Neuron (in vitro differentiated cells): ENCODE results near the gene ZMYND12.

ENCODE experiments used
- H2AFZ ChIP-seq: one replicate; pipeline ENCODE4 v1.6.1; 2013; ENCODE audit warnings: low read depth, mild to moderate bottlenecking, inconsistent platforms, low read length, moderate library complexity
- H3K27me3 ChIP-seq: one replicate; pipeline ENCODE4 v1.6.1; 2013; ENCODE audit warnings: low read length; ENCODE audit not compliant: insufficient read depth
- H3K36me3 ChIP-seq: one replicate; pipeline ENCODE4 v1.6.1; 2013; ENCODE audit warnings: low read length; ENCODE audit not compliant: insufficient read depth
- H3K4me1 ChIP-seq: one replicate; pipeline ENCODE4 v1.6.1; 2013; ENCODE audit warnings: low read length; ENCODE audit not compliant: insufficient read depth
- H3K4me3 ChIP-seq: 2 replicates; pipeline ENCODE4 v1.5.1; 2013; ENCODE audit warnings: mild to moderate bottlenecking, low read length, moderate library complexity
- H3K9me3 ChIP-seq: one replicate; pipeline ENCODE4 v1.6.1; 2013; ENCODE audit warnings: low read length

The ZMYND12 gene

GRCh38 chr1:42463921-42464320 is 8.1 kb upstream of the ZMYND12 start:
- H3K27me3 ChIP-seq, result no peaks in the 10 kb centered on the region
- peak overlapping the region; percentile 91 for H2AFZ ChIP-seq
- no peaks in the 10 kb centered on the region for H3K36me3 ChIP-seq
- peak overlapping the region; percentile 91 for H3K4me3 ChIP-seq
- no peaks in the 10 kb centered on the region for H3K9me3 ChIP-seq
- H3K4me1 ChIP-seq, result peaks cover 17% of the 10 kb centered on the region

DNA sequence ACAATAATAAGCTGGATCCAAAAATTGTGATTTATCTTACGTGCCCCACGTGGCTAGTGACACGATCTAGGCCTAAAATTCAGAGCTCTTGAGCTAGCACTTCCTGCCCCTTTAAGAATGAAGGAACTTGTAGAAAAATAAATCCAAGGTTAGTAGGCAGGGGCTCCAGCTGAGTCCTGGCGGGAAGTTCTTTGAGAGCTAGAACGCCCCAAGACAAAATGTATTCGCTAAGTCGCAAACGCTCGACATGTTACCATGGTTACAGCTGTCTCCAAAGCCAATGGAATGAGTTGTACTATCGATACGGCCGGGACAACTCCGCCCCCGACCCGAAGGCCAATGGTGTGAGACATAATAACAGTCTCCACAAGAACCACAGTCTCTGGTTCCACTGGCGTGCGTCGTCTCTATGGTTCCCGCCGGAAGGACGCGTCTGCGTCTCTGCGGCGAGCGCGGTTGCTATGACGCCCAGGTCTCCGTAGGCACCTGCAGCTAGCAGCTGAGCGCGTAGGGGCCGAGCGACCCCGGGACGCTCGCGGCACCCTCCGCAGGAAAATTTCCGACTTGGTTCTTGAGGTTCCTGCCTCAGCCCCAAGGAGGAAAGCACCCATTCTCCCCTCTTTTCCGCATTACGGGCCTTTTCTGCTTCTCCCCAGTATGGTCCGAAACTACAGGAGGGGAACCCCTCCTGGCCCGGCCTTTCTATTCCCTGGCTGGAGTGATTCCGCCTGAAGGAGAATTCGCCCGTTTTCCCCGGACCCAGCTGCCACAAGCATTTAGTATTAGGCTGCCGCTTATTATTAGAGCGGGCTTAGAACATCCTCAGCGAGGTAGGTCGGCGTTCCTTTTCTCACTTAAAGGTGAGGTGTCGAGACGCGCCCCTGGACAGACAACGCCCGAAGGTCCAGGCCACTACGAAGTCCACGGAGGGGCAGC is 7.3 kb upstream of the ZMYND12 start, which contains the start of gene CCDC30:
CCDC30 (plus strand) TSS at position 459 of the 936 bp plus-strand sequence. CDS start 17,266 bp downstream, outside the sequence.
- Histone ChIP-seq H2AFZ (peak within 1 kb of the TSS; percentile 91), H3K4me3 (peak within 1 kb of the TSS; percentile 91), H3K36me3 (peaks cover 3% of the 10 kb centered on the region), H3K27me3 (no peaks in the 10 kb centered on the region), H3K9me3 (no peaks in the 10 kb centered on the region), H3K4me1 (peaks cover 17% of the 10 kb centered on the region)

- peaks cover 17% of the 10 kb centered on the region for H3K4me1 ChIP-seq
- peaks cover 3% of the 10 kb centered on the region for H3K36me3 ChIP-seq
- no peaks in the 10 kb centered on the region for H3K9me3 ChIP-seq
- no peak overlapping the region for H2AFZ ChIP-seq
- no peaks in the 10 kb centered on the region for H3K27me3 ChIP-seq
- no peak overlapping the region for H3K4me3 ChIP-seq
Measured at GRCh38 chr1:42461196-42461595, 5.4 kb upstream of the ZMYND12 start.

- Histone ChIP-seq H3K27me3 (no peaks in the 10 kb centered on the region), H2AFZ (peak overlapping the region; percentile 56), H3K4me3 (peak overlapping the region; percentile 67), H3K9me3 (no peaks in the 10 kb centered on the region), H3K4me1 (no peaks in the 10 kb centered on the region), H3K36me3 (peaks cover 3% of the 10 kb centered on the region)
Measured at GRCh38 chr1:42456754-42457089, 900 bp upstream of the ZMYND12 start.

- no peaks in the 10 kb centered on the region for H3K9me3 ChIP-seq
- no peak overlapping the region for H3K4me3 ChIP-seq
- peaks cover 3% of the 10 kb centered on the region for H3K36me3 ChIP-seq
- H3K27me3 ChIP-seq, result no peaks in the 10 kb centered on the region
- no peak overlapping the region for H2AFZ ChIP-seq
- H3K4me1 ChIP-seq, result no peaks in the 10 kb centered on the region
Measured at GRCh38 chr1:42454403-42454802, 1.4 kb downstream of the ZMYND12 start.

DNA sequence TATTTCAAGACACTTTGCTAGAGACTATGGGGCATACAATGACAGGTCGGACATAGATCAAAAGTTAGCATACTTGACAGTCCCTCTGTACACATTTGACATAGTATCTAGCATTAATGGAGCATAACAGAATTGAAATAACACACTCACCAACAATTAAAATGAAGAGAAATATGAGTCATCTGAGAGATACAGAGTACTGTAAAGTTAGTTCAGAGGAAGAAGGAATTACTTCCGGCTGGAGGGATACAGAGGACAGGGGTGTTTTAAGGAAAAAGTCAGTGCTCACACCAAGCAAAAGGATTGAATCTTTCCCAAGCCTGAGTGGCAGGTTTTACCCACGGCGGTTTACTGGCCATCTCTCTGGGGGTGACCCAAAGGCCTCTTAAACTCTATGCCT is 2.4 kb downstream of the ZMYND12 start:
- no peaks in the 10 kb centered on the region for H3K9me3 ChIP-seq
- no peaks in the 10 kb centered on the region for H3K36me3 ChIP-seq
- no peak overlapping the region for H3K4me3 ChIP-seq
- H3K4me1 ChIP-seq, result no peaks in the 10 kb centered on the region
- no peaks in the 10 kb centered on the region for H3K27me3 ChIP-seq
- no peak overlapping the region for H2AFZ ChIP-seq

GRCh38 chr1:42450061-42450460 is 5.8 kb downstream of the ZMYND12 start:
- no peaks in the 10 kb centered on the region for H3K4me1 ChIP-seq
- H3K9me3 ChIP-seq, result no peaks in the 10 kb centered on the region
- H3K4me3 ChIP-seq, result no peak overlapping the region
- no peaks in the 10 kb centered on the region for H3K27me3 ChIP-seq
- H2AFZ ChIP-seq, result no peak overlapping the region
- H3K36me3 ChIP-seq, result no peaks in the 10 kb centered on the region

DNA sequence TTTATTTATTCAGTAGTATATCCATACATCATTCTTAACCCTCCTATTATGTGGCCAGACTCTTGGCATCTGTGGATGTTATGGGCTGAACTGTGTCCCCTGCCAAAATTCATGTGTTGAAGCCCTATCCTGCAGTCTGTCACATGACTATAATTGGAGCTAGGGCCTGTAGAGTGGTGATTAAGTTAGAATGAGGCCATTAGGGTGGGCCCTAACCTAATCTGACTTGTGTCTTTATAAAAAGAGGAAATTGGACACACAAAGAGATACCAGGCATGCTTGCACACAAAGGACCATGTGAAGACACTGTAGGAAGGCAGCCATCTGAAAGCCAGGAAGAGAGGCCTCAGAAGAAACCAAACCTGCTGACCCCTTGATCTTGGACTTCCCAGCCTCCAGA is 6.6 kb downstream of the ZMYND12 start:
- Histone ChIP-seq H3K4me3 (no peak overlapping the region), H3K4me1 (no peaks in the 10 kb centered on the region), H2AFZ (no peak overlapping the region), H3K36me3 (no peaks in the 10 kb centered on the region), H3K27me3 (no peaks in the 10 kb centered on the region), H3K9me3 (no peaks in the 10 kb centered on the region)

- no peaks in the 10 kb centered on the region for H3K27me3 ChIP-seq
- H3K4me3 ChIP-seq, result no peak overlapping the region
- H3K36me3 ChIP-seq, result no peaks in the 10 kb centered on the region
- no peaks in the 10 kb centered on the region for H3K9me3 ChIP-seq
- no peak overlapping the region for H2AFZ ChIP-seq
- no peaks in the 10 kb centered on the region for H3K4me1 ChIP-seq
Measured at GRCh38 chr1:42442662-42443061, 13.2 kb downstream of the ZMYND12 start.

- no peak overlapping the region for H3K4me3 ChIP-seq
- H3K9me3 ChIP-seq, result no peaks in the 10 kb centered on the region
- no peak overlapping the region for H2AFZ ChIP-seq
- no peaks in the 10 kb centered on the region for H3K36me3 ChIP-seq
- no peaks in the 10 kb centered on the region for H3K4me1 ChIP-seq
- H3K27me3 ChIP-seq, result no peaks in the 10 kb centered on the region
Measured at GRCh38 chr1:42439940-42440339, 15.9 kb downstream of the ZMYND12 start.

- Histone ChIP-seq H3K27me3 (no peaks in the 10 kb centered on the region), H3K9me3 (no peaks in the 10 kb centered on the region), H3K4me3 (no peak overlapping the region), H2AFZ (no peak overlapping the region), H3K4me1 (no peaks in the 10 kb centered on the region), H3K36me3 (no peaks in the 10 kb centered on the region)
Measured at GRCh38 chr1:42434340-42434739, 21.5 kb downstream of the ZMYND12 start.

- Histone ChIP-seq H3K9me3 (no peaks in the 10 kb centered on the region), H3K4me1 (no peaks in the 10 kb centered on the region), H3K36me3 (no peaks in the 10 kb centered on the region), H2AFZ (no peak overlapping the region), H3K27me3 (no peaks in the 10 kb centered on the region), H3K4me3 (no peak overlapping the region)
Measured at GRCh38 chr1:42433369-42433768, 22.5 kb downstream of the ZMYND12 start.

- Histone ChIP-seq H3K36me3 (no peaks in the 10 kb centered on the region), H3K4me1 (no peaks in the 10 kb centered on the region), H3K4me3 (no peak overlapping the region), H3K27me3 (no peaks in the 10 kb centered on the region), H2AFZ (no peak overlapping the region), H3K9me3 (no peaks in the 10 kb centered on the region)
Measured at GRCh38 chr1:42432714-42433113, 23.1 kb downstream of the ZMYND12 start.

DNA sequence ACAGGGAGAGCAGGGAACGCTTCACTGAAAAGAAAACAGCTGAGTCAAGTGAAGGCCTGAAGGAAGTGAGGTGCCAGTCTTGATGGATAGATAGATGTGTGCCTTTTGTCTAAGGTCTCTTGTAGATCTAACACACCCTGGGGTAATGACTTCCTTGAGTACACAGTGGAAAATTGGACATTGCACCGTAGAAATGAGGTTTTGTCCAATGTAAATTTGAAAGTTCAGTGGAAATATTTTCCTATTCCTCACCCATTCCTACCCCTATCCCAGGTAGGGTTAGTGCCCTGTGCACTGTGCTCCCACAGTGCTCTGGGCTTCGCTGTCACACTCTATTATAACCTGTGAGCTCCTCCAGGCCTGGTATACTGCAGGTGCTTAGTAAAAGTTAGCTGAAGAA is 24.3 kb downstream of the ZMYND12 start:
- no peak overlapping the region for H2AFZ ChIP-seq
- no peaks in the 10 kb centered on the region for H3K36me3 ChIP-seq
- H3K9me3 ChIP-seq, result no peaks in the 10 kb centered on the region
- H3K27me3 ChIP-seq, result no peaks in the 10 kb centered on the region
- no peak overlapping the region for H3K4me3 ChIP-seq
- no peaks in the 10 kb centered on the region for H3K4me1 ChIP-seq
